Right hindlimb (tissue), 1 donor: ENCODE data around the gene SH2D3A.
A peak's percentile ranks its signal among the peaks of the same experiment; 100 is the strongest.
"Not testable (repeated sequence)": the region's sequence is repeated elsewhere in the genome, so short reads cannot be mapped to it uniquely, and the experiment has no call there.

Experiments used
- DNase-seq: peaks from one replicate; pipeline ENCODE4 v3.0.0-alpha.2; 2018

SH2D3A gene

DNA sequence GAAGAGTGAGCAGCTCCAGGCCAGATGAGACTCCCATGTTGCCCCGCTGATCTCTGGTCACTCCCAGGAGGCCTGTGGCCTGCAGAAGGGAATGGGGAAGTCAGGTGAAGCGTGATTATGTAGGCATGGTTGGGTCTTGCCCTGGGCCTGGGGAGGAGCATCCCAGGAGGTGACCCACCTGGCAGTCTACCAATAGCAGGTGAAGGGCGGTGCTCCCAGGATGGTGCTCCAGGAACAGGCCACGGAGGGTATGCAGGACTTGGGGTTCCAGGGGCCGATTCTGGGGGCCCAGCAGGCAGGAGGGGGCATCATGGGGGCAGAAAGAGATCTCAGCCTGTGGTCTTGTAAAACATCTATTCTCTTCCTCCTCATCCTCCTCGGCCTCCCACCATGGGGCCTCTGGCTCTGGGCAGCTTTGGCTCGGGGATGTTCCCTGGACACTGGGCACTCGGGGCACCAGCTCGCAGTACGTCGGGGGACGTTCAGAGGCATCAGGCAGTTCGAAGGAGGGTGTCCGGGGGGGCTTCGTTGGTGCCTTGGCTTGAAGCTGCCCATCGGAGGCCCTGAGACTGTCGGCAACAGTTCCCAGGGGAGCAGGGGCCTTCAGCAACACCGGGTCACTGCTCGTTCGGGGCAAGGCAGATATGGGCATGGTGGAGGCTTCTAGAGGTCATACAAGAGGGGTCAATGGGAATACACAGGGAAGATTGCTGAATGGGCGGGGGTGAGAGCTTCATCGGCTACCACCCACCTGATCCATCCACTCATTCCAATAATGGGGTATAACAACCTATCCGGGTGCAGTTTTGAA, 12.4 kb downstream of the SH2D3A start:
- no peak for DNase-seq

DNA sequence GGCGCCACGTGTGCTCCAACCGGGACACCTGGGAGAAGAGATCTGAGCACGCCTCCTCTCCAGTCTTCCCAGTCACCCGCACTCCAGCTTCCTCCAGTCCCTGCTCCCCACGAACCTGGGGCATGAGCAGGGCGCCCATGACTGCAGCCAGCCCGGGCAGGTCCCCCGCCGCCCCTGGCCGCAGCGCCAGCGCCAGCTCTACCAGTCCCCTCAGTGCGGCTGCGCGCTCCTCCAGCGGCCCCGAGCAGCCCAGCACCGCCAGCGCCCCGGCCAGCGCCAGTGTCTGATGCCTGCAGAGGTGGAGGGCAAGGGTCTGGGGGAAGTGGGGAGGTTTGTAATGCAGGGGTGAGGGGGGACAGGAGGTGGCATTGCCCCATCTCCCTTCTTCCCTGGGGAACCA, 13.1 kb downstream of the SH2D3A start:
- no peak for DNase-seq

DNA sequence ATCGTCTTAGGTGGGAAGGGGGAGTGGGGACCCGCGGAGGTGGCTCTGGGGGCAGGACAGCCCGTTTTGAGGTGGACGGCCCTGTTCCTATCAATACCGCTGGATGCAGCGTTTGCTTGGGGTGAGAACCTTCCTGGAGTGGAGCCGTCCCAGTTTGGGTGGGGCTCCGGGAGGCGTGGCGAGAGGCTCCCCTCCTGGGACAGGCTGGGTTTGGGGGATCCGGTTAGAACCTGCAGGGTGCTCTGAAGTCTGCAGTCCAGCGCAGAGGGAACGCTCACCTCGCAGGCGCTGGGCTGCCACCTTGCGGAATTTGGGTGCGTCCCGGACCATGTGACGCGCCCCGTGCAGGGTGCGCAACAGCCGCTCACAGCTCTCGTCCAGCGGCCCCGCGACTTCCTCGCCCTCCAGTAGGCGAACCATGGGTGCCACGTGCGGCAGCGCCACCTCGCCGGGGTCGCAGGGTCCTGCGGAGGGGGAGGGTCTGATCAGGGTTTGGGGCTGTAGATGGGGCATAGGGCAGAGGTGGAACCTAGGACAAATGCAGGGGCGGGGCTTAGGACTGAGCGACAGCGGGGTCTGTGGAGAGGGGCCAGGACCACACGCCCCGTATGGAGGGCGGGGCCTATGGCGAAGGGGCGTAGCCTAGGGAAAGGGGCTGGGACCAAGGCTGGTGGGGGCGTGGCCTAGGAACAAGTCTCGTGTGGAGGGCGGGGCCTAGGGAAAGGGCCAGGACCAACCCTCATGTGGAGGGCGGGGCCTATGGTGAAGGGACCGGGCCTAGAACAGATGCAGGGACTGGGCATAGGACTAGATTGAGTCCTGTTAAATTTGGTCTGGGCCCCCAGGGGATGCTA, 13.8 kb downstream of the SH2D3A start:
- DNase-seq, result peak; percentile 65

DNA sequence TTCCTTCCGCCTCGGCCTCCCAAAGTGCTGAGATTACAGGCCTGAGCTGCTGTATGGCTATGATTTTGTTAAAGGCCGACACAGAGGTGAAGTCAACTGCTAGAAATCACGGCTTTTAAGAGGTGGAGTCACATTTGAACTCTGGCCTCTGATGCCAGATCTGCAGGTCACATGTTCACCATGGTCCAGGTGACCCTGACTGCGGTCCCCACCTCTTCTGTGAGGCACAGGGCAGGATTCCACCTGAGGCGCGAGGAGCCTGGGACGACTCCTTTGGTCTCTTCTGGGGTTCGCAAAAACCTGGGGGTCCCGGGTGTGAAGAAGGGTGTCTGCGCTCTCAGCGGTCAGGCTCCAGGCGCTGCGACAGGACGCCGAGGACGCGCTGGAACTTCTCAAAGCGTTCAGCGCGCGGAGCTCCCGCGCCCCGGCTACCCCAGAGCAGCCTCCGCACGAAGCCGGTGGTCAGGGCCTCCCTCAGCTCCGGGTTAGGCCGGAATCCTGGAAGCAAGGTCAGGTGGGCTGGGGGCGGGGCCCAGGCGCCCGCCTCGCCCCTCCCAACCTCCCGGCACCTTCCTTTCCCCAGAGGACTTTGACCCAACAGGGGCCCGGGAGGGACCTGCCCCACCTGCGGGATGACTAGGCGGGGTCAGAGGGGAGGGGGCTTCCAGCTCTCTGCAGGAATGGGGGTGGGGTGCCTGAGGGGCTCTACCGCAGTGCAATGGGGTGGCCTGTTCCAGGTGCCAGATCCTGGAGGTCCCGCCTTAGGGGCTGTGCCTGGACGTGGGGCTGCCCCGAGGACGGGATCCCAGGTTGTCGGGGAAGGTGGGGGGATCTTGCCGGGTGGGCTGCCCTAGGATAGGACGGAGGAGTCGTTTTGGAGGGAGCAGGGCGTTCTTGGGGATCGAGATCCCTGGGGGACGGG, 14.7 kb downstream of the SH2D3A start:
- no peak for DNase-seq

DNA sequence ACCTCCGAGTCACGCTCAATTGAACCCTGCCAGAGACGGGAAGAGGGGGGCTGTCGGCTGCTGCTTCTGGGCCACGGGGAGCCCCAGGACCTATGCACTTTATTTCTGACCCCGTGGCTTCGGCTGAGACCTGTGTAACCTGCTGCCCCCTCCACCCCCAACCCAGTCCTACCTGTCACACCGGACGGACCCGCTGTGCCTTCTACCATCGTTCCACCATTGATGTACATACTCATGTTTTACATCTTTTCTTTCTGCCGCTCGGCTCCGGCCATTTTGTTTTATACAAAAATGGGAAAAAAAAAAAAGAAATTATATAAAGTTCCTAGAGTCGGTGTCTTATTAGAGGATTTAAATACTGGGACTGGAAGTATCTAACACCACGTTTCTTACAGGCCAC, 16.0 kb downstream of the SH2D3A start:
- no peak for DNase-seq

DNA sequence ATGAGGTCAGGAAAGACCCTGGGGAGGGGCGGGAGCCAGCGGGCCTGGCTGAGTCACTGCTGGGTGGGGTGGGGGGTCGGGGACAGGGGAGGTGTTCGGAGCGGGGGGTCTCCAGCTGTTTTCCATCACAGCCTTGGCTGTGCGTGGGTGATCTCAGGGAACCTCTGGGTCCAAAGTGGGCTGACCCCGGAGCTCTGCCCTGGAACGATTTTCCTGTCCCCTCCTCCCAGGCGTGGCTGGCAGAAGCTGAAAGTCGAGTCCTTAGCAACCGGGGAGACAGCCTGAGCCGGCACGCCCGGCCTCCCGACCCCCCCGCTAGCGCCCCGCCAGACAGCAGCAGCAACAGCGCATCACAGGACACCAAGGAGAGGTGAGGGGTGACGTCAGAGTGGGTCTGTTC, 17.2 kb downstream of the SH2D3A start:
- DNase-seq, result peak; percentile 72

DNA sequence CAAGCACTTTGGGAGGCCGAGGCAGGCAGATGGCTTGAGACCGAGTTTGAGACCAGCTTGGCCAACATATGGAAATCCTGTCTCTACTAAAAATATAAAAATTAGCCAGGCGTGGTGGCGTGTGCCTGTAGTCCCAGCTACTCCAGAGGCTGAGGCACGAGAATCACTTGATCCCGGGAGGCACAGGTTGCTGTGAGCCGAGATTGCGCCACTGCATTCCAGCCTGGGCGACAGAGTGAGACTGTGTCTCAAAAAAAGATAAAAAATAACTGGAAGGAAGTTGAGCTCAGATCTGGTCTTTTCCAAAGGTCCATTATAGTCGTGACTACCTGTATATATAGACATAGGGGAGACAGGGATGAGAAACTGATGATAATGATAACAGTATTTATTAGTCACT, 18.7 kb downstream of the SH2D3A start:
- not testable (repeated sequence) for DNase-seq

DNA sequence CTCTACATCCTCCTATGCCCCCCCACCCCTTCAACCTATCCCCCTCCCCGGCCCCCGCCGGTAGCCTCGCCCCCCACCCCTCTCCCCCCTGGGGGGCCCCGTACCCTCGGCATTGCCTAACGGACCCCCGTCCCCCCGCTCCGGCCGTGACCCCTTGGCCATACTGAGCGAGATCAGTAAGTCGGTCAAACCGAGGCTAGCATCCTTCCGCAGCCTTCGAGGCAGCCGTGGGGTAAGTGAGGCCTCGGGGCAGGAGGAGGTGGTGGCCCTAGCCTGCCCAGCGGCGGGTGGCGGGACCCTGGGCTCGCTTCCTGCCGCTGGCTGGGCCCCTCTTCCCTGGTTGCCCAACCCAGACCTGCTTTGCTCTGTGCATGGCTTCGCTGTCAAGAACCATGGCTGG, 21.3 kb downstream of the SH2D3A start:
- no peak for DNase-seq

DNA sequence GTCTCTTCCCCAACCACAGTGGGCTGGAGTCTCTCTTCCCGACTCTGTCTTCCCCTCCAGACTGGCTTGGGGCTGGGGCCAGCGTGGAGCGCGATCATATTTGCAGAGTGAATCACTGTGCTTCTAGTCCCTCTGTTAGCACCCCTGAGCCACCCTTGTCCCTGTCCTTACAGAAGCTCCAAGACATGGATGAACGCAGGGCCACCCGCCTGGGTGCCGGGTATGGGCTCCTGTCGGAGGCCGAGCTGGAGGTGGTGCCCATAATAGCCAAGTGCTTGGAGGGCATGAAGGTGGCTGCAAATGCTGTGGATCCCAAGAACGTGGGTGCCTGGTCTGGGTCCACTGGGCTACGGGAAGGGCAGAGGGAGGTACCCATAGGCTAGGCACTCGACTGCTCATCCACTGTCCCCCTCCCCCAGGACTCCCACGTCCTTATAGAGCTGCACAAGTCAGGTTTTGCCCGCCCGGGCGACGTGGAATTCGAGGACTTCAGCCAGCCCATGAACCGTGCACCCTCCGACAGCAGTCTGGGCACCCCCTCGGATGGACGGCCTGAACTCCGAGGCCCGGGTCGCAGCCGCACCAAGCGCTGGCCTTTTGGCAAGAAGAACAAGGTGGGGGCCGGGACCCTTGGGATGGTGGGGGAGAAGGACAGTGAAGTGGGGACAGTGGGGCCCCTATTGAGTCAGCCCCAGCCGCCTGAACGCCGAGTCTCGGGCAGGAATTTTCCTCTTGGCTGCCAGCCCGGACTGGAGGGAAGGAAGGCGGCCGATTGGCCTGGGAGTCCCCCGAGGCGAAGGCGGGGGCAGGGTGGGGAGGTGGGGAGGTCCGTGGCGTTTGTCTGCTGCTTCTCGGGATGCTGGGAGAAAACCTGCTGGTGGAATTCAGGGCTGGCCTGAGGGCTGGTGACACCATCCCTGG, 22.6 kb downstream of the SH2D3A start:
- DNase-seq, result peak; percentile 91

DNA sequence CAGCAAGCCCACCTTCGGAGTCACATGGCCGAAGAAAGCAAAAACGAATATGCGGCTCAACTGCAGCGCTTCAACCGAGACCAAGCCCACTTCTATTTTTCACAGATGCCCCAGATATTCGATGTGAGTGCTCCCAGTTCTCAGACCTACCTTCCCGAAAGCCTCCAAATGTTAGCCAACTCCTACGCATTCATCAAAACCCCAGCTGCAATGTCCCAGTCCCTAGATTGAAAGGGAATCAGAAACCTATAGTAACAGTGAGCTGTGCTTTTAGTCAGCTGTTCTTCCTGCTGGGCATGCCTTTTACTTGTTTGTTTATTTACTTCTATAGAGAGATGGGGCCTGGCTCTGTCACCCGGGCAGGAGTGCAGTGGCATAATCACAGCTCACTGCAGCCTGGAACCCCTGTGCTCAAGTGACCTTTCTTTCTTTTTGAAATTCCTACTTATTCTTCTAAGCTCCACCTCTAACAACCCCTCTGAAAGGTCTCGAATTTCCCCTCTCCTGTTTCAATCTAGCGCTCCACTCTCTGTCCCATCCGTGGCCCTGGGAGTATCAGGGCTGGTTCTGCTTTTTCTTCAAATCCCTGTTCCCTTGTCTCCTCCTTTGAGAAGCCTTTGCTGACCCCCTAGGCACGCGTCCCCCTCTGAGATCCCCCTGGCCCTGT, 23.4 kb downstream of the SH2D3A start:
- no peak for DNase-seq

DNA sequence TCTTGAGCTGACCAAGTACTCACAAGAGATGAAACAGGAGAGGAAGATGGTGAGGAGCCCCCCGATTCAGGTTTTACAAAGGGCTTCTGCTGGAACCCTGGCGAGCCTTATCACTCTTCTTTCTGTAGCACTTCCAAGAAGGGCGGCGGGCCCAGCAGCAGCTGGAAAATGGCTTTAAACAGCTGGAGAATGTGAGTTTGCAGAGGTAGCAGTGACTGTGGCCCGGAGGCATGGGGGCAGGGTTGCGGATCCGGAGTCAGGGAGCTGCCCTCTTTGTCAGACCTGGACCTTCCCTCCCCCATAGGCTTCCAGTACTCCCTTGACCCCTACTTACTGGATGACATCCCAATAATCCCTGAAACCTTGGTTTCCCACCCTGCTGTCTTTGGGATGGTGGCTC, 24.2 kb downstream of the SH2D3A start:
- DNase-seq, result no peak

DNA sequence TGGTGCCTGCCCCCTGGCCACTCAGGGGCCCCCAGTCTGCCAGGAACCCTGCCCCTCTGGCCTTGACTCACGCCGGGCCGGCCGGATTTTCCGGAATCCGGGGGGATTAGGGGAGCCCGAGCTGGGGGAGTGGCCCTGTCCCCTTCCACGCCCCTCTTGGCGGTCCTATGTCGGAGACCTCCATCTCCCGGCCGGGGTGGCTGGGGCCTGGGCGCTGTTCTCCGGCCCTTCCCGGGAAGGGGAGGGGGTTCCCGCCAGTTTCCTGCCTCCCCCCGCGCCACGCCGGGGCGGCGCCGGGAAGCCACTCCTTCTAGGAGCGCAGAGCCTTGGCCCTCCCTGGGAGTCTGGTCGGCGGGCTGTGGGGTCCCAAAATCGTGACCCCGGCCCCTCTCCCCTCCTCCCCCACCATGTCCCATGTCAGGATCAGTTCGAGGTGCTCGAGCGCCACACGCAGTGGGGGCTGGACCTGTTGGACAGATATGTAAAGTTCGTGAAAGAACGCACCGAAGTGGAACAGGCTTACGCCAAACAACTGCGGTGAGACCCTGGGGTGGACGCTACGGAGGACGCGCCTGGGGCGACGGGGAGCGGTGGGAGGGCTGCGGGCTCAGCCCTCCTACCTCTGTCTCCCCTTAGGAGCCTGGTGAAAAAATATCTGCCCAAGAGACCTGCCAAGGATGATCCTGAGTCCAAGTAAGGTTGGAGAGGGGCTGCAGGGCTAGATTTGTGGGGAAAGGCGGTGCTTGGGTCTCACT, 26.5 kb downstream of the SH2D3A start:
- DNase-seq, result peak; percentile 88

DNA sequence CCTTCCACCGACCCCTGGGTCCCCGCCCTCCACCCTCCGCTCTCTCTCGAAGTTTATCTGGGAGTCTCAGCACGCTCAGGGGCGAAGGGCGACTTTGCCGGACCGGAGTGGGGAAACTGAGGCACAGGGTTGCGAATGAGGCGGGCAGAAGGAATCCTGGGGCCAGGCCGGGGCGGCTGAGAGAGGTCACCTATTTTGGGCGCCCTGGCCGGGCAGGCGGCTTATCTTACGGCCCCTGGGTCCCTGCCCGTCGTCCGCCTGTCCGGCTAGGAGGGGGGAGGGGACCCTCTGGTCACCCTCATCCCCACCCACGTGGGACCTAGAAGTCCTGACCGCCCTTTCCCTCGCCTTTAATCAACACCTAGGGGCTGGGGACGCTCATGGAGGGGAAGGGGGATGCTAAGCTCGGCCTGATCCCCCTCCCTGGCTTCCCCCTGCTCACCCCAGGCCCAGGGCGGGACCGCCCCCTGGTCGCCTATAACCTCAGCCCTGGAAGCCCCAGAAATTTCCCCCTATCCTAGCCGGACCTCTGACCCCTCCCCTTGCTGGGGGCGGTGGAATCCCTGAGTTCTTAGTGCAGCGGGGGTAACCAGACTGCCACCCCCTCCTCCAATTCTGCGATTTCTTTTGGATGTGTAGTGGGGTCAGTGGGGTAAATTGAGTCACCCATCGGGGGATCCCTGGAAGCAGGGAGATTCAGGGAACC, 27.2 kb downstream of the SH2D3A start:
- DNase-seq, result no peak

DNA sequence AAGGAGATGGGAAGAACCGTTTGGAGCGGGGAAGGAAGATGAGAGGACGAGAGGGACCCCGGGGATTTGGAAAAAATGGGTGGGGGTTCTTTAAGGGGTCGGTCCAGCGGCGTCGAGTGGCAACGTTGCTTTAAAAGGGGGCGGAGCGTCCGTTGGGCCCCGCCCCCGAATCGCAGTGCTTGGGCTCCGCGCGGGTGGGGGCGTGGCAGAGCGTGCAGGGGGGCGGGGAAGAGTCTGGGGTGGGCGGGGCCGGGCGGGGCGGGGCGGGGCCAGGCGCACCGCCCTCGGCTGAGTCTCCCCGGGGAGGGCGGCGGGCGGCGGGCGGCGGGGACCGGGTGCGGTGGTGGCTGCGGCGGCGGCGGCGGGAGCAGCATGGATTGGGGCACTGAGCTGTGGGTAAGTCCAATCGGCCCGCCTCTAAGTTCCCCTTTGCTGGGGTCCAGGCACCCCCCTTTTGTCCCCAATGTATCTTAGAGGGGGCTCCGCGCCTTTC, 27.8 kb downstream of the SH2D3A start, which contains the start of gene TRIP10:
Gene TRIP10, plus strand, starts transcription at position 291 of the 493 bp plus-strand sequence. Its CDS starts 82 bp downstream, at position 373.
- DNase-seq, result peak; percentile 91

DNA sequence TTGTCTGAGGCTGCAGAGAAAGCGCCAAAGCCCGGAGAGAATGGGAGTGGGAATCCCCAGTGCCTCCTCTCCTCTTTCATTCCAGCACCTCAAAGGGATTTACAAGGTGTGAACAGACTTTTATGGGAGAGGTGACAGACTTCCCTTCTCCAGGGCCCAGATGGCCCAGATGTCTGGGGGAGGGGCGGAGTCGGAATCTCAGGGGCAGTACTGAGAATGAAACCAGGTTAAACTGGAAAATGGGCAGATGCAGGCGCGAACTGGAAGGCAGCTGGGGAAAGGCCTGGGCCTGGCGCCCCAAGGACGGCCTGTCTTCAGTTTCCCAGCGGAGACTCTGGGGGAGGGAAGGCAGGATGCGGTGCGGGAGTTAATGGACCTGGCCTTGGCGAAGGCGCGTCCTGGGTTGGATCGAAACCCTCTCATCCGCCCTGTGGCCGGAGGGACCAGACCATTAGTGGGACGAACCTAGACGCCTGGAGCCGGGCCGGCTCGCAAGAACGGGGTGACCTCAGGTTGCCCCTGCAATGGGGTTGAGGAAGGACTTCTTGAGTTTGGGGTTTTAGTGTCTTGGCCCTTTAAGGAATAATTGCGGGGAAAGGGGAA, 28.3 kb downstream of the SH2D3A start:
- DNase-seq, result no peak

DNA sequence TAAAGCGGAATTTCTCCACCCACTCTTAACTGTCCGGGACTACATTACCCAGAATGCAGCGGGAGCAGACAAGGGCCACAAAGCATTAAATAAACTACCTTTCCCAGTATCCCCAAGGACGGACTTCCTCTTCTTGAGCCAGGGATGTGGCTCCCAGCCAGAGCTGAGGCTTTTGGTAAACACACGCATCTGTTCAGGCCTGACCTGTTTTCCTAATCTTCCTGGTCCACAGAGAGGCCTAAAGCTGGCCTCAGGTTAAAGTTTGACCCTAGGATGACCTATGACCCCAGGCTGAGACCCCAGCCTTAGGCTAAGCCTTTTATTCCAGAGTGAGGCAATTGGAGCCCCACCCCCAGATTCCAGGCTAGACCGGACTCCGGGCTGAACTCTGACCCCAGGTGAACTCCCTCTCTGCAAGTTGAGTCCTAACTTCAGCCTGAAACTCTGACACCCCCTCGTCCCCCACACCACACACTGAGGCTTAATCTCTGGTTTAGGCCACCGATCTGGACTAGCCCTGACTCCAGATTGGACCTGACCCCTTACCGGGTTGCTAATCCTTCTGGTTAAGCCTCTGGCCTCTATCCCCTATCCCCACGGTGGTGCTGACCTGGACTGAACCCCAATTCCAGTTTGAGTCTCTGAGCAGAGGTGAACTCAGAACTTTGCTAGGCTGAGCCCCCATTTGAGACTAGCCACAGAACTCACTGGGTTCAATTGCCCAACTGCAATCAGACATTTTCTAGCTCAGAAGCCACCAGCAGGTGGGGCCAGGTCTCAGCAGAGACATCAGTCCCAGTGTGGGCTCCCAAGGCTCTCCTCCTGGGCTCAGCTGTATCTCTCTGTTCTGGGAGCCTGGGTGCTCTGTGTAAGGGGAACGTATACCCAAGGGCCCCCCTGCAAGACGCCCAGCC, 29.1 kb downstream of the SH2D3A start:
- peak; percentile 84 for DNase-seq

DNA sequence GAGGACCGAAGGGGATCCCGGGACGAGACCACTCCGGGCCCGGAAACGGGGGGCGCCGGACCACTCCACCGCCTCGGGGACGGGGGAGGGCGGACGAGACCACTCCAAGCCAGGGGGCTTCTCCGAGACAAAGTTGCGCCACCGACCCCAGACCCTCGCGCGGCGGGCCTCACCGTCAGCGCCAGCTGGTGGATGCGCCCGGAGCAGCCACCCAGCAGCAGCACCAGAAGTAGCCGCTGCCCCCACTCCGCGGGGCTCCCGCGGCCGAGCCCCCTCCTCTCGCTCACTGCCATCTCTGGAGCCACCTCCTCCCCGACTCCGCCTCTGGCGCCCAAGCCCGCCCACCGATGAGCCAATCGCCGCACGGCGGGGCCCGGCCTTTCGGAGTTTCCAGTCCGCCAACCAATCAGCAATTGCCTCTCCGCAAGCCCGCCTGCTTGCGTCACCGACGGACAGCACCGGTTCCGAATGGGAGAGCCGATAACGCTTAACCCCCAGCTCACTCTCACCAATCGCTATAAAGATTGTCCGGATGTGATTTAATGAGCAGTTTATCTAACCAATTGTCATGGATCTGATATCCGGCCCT, 29.9 kb downstream of the SH2D3A start, which contains the start of gene GPR108:
Gene GPR108, minus strand, starts transcription at position 297 of the 589 bp plus-strand sequence. Its CDS starts 4 bp downstream, at position 293.
- DNase-seq, result peak; percentile 100
